Psoas muscle (tissue), 8 donors: ENCODE results near the gene C11orf16. TPM values are rescaled to one million over a fixed set of nuclear protein-coding genes. Genes with fewer than 3 reads are reported as not detected.
"Not testable (repeated sequence)": the region's sequence is repeated elsewhere in the genome, so short reads cannot be mapped to it uniquely, and the experiment has no call there.

ENCODE experiments used
- ATAC-seq, 4 donors: fragments of 200-7000 bp; cut with Tn5 transposase; one replicate each; pipeline ENCODE4 v1.9.1; 2020; ENCODE audit warnings: moderate library complexity in 3 of 4, mild to moderate bottlenecking in 2 of 4
- DNase-seq, 2 donors: peaks; one replicate each; pipeline ENCODE4 v3.0.0-alpha.2; 2020
- H3K27ac ChIP-seq: fragments of 200-600 bp; one replicate; pipeline ENCODE4 v1.8.0; 2022
- H3K27me3 ChIP-seq, 3 donors: fragments of 200-600 bp in 1 of 3; one replicate each; pipeline versions ENCODE4 v1.6.1 to v1.8.0; 2013 to 2022; ENCODE audit warnings: low read length in 2 of 3, mild to moderate bottlenecking in 2 of 3, moderate library complexity in 1 of 3; ENCODE audit not compliant: insufficient read depth in 3 of 3
- H3K36me3 ChIP-seq, 2 donors: fragments of 200-600 bp in 1 of 2; one replicate each; pipeline versions ENCODE4 v1.6.1 to v1.8.0; 2013 to 2022; ENCODE audit warnings: low read depth in 1 of 2, mild to moderate bottlenecking in 1 of 2, moderate library complexity in 1 of 2; ENCODE audit not compliant: insufficient read depth in 1 of 2
- H3K4me1 ChIP-seq: fragments of 200-600 bp; one replicate; pipeline ENCODE4 v1.8.0; 2022
- H3K4me3 ChIP-seq: fragments of 200-600 bp; one replicate; pipeline ENCODE4 v1.8.0; 2022; ENCODE audit warnings: mild to moderate bottlenecking
- H3K9me3 ChIP-seq: fragments of 200-600 bp; one replicate; pipeline ENCODE4 v1.8.0; 2022
- CTCF ChIP-seq: fragments of 200-600 bp; IDR thresholded peaks from one replicate; pipeline ENCODE4 v1.8.0; 2022; ENCODE audit warnings: antibody characterized with exemption
- WGBS, 3 donors: extraction: QIAGEN DNeasy Blood & Tissue Kit; methylation state at CpG; one replicate each; pipeline versions ENCODE4 v1.1.6 to v1.1.7; 2013; 5-methylcytosine and 5-hydroxymethylcytosine counted together
- intact Hi-C, 2 donors: fragments of 100-400 bp; cut with DNase I; formaldehyde crosslinking; loops; one replicate each; pipeline versions ENCODE4 v1.11.0 to v1.14.2; 2022
- long read RNA-seq, 2 donors: library from polyadenylated mRNA; unstranded; transcript quantifications; one replicate each; pipeline ENCODE4 v2.0.0, GENCODE V29; 2021
- polyA plus RNA-seq, 3 donors: library from polyadenylated mRNA; stranded (reverse); fragments of 200-250 nt; gene quantifications; one replicate each; pipeline ENCODE4 v1.2.3, GENCODE V29; 2013
- total RNA-seq, 4 donors: library from RNA; stranded (reverse); fragmentation: NEBNext Ultra II Directional in 2 of 4; extraction: Animal tissue kit (Norgen Biotek cat#: 25700) in 2 of 4; gene quantifications; one replicate each; pipeline versions ENCODE4 v1.2.1 to v1.2.4, GENCODE V29; 2021 to 2023
- donor health status: healthy with polysubstance abuse.
- donor health status: DM: no; HTN: no; CAD: no; lungs with moderate emphysema.
- donor health status: Bipolar disorder and iron deficiency.
- donor health status: healthy.
- donor health status: DM: yes; HTN: yes; CAD: no.
- donor health status: DM: no; HTN: no; CAD: no.
- donor health status: DM: no; HTN: no; CAD: no.
- donor health status: DM: yes; HTN: yes; CAD: no.

The C11orf16 gene
- not detected for total RNA-seq
- not detected for polyA plus RNA-seq
- long read RNA-seq, donor 1: 0 reads
- long read RNA-seq, donor 2: 0 reads

GRCh38 chr11:8932564-8933180 lies at the start of gene C11orf16:
TSS of gene C11orf16 (minus strand) at chr11:8932947. CDS start at chr11:8932308, 639 bp downstream.
- DNase-seq (no peak), ATAC-seq (no peak)
- H3K27me3 ChIP-seq: no peaks in the 10 kb centered on the region
- TF ChIP-seq CTCF: no peak
- intact Hi-C loops: no loop called here
- no peak within 1 kb of the TSS for H3K4me3 ChIP-seq
- H3K27ac ChIP-seq: no peak within 1 kb of the TSS
- no peaks in the 10 kb centered on the region for H3K9me3 ChIP-seq
- H3K4me1 ChIP-seq: no peaks in the 10 kb centered on the region
- H3K36me3 ChIP-seq: no peaks in the 10 kb centered on the region
- WGBS, 3 donors: 65 to 77% (median 72%) methylated on average over 11 to 12 of the region's 12 CpGs

GRCh38 chr11:8980485-8980884 lies 47.7 kb upstream of the C11orf16 start:
- H3K9me3 ChIP-seq: no peaks in the 10 kb centered on the region
- DNase-seq: no peak
- no peak for TF ChIP-seq CTCF
- H3K27me3 ChIP-seq: no peaks in the 10 kb centered on the region
- H3K4me1 ChIP-seq: no peaks in the 10 kb centered on the region
- intact Hi-C loops: no loop called here
- no peak overlapping the region for H3K27ac ChIP-seq
- H3K4me3 ChIP-seq: no peak overlapping the region
- H3K36me3 ChIP-seq: no peaks in the 10 kb centered on the region
- no peak for ATAC-seq
- 61 to 75% (median 63%) methylated on average over 3 of the region's 3 CpGs for WGBS, 3 donors

GRCh38 chr11:8979365-8979764 lies 46.6 kb upstream of the C11orf16 start:
- H3K27me3 ChIP-seq, ATAC-seq, H3K4me1 ChIP-seq, DNase-seq, H3K9me3 ChIP-seq, H3K4me3 ChIP-seq, intact Hi-C loops, H3K36me3 ChIP-seq, H3K27ac ChIP-seq: not testable (repeated sequence)
- WGBS, 3 donors: 91 to 99% (median 93%) methylated on average over 4 to 5 of the region's 7 CpGs

GRCh38 chr11:8973121-8973520 lies 40.4 kb upstream of the C11orf16 start:
- Histone ChIP-seq H3K27me3 (no peaks in the 10 kb centered on the region), H3K36me3 (peaks cover 0 to 8% of the 10 kb centered on the region in 2 donors), H3K9me3 (no peaks in the 10 kb centered on the region), H3K27ac (no peak overlapping the region), H3K4me1 (no peaks in the 10 kb centered on the region), H3K4me3 (no peak overlapping the region)
- DNase-seq (no peak), ATAC-seq (no peak)
- 75 to 88% (median 76%) methylated on average over 3 of the region's 3 CpGs for WGBS, 3 donors
- intact Hi-C loops: no loop called here
- TF ChIP-seq CTCF: no peak

GRCh38 chr11:8971924-8972316 lies 39.2 kb upstream of the C11orf16 start:
- H3K36me3 ChIP-seq: peaks cover 6 to 20% of the 10 kb centered on the region in 2 donors
- TF ChIP-seq CTCF: no peak
- DNase-seq (no peak), ATAC-seq (no peak)
- H3K27me3 ChIP-seq: no peaks in the 10 kb centered on the region
- 77 to 81% (median 80%) methylated on average over 1 of the region's 1 CpG for WGBS, 3 donors
- H3K4me3 ChIP-seq: no peak overlapping the region
- intact Hi-C loops: no loop called here
- no peaks in the 10 kb centered on the region for H3K9me3 ChIP-seq
- H3K4me1 ChIP-seq: no peaks in the 10 kb centered on the region
- H3K27ac ChIP-seq: no peak overlapping the region
